Measurements from ENCODE around the gene CLMN. TPM values are rescaled to one million over a fixed set of nuclear protein-coding genes. Genes with fewer than 3 reads are reported as not detected.

The CLMN gene
- total RNA-seq, 4 donors from 2014 or later: 20.7 to 56.5 (median 29.7) TPM

- no peak for TF ChIP-seq CTCF (IDR thresholded peaks at IDR 0.05; ENCODE audit: low read depth)
Measured at GRCh38 chr14:95262511-95262891, 57.2 kb downstream of the CLMN start.

- TF ChIP-seq CTCF (IDR thresholded peaks at IDR 0.05; ENCODE audit: low read depth): no peak
Measured at GRCh38 chr14:95261616-95262510, 57.8 kb downstream of the CLMN start.

GRCh38 chr14:95260537-95261361, 59.0 kb downstream of the CLMN start:
- no peak for TF ChIP-seq CTCF (IDR thresholded peaks at IDR 0.05; ENCODE audit: low read depth)

- TF ChIP-seq CTCF (IDR thresholded peaks at IDR 0.05; ENCODE audit: low read depth): no peak
Measured at GRCh38 chr14:95258754-95259593, 60.7 kb downstream of the CLMN start.

- TF ChIP-seq CTCF (IDR thresholded peaks at IDR 0.05; ENCODE audit: low read depth): no peak
Measured at GRCh38 chr14:95258156-95258555, 61.6 kb downstream of the CLMN start.

- no peak for TF ChIP-seq CTCF (IDR thresholded peaks at IDR 0.05; ENCODE audit: low read depth)
Measured at GRCh38 chr14:95257521-95257920, 62.2 kb downstream of the CLMN start.
